Keratinocyte (primary cell): Measurements from ENCODE around the gene SDK2. TPM values are rescaled to one million over a fixed set of nuclear protein-coding genes. Genes with fewer than 3 reads are reported as not detected.
"Not testable (repeated sequence)": the region's sequence is repeated elsewhere in the genome, so short reads cannot be mapped to it uniquely, and the experiment has no call there.

Experiments used
- DNase-seq: peaks from one replicate; pipeline ENCODE4 v3.0.0-alpha.2; 2011; ENCODE audit warnings: low read depth, missing footprints, low spot score
- FAIRE-seq: peaks from 2 replicates; lab custom pipeline; 2011; peaks lifted over from hg19 to GRCh38; lab: Jason Lieb, UNC
- H2AFZ ChIP-seq: 2 replicates; pipeline ENCODE4 v1.6.0; 2012; ENCODE audit warnings: low read length, control low read depth, inconsistent platforms; ENCODE audit not compliant: control insufficient read depth
- H3K27ac ChIP-seq: 2 replicates; pipeline ENCODE4 v1.5.1; 2011; ENCODE audit warnings: low read length; ENCODE audit not compliant: control insufficient read depth, insufficient read depth
- H3K27me3 ChIP-seq: 3 replicates; pipeline ENCODE4 v1.6.0; 2011; ENCODE audit warnings: low read length; ENCODE audit not compliant: control insufficient read depth, insufficient read depth; ENCODE audit errors: extremely low read depth
- H3K36me3 ChIP-seq, 2 experiments: 2 replicates in 1 of 2; 3 replicates in 1 of 2; pipeline ENCODE4 v1.5.1; 2011; ENCODE audit warnings: low read length in 2 of 2, mild to moderate bottlenecking in 1 of 2; ENCODE audit not compliant: control insufficient read depth in 2 of 2, insufficient read depth in 2 of 2; ENCODE audit errors: extremely low read depth in 1 of 2
- H3K4me1 ChIP-seq: 3 replicates; pipeline ENCODE4 v1.5.1; 2011; ENCODE audit warnings: low read length; ENCODE audit not compliant: control insufficient read depth, insufficient read depth; ENCODE audit errors: extremely low read depth
- H3K4me2 ChIP-seq: 3 replicates; pipeline ENCODE4 v1.6.0; 2011; ENCODE audit warnings: low read depth, low read length; ENCODE audit not compliant: control insufficient read depth, insufficient read depth; ENCODE audit errors: extremely low read depth
- H3K4me3 ChIP-seq, 3 experiments: fragments of 200-600 bp in 1 of 3; sonication (generic) in 1 of 3; 2 replicates in 2 of 3; 3 replicates in 1 of 3; pipeline ENCODE4 v1.5.1; 2011 to 2016; ENCODE audit warnings: low read length in 3 of 3, mild to moderate bottlenecking in 3 of 3, control low read depth in 2 of 3, inconsistent platforms in 1 of 3, low read depth in 1 of 3, mixed read lengths in 1 of 3, mixed run types in 1 of 3, moderate library complexity in 1 of 3; ENCODE audit not compliant: control insufficient read depth in 2 of 3, insufficient read depth in 2 of 3; ENCODE audit errors: extremely low read depth in 1 of 3
- H3K79me2 ChIP-seq: 2 replicates; pipeline ENCODE4 v1.6.0; 2012; ENCODE audit warnings: low read length; ENCODE audit not compliant: control insufficient read depth, insufficient read depth
- H3K9ac ChIP-seq: 3 replicates; pipeline ENCODE4 v1.6.0; 2011; ENCODE audit warnings: low read length; ENCODE audit not compliant: control insufficient read depth, insufficient read depth; ENCODE audit errors: extremely low read depth
- H3K9me1 ChIP-seq: 3 replicates; pipeline ENCODE4 v1.6.0; 2011; ENCODE audit warnings: low read length; ENCODE audit not compliant: control insufficient read depth, insufficient read depth; ENCODE audit errors: extremely low read depth
- H3K9me3 ChIP-seq: 2 replicates; pipeline ENCODE4 v1.5.1; 2012; ENCODE audit warnings: low read depth, low read length; ENCODE audit not compliant: control insufficient read depth
- H4K20me1 ChIP-seq: 3 replicates; pipeline ENCODE4 v1.6.0; 2011; ENCODE audit warnings: low read length; ENCODE audit not compliant: control insufficient read depth, insufficient read depth; ENCODE audit errors: extremely low read depth
- EZH2 ChIP-seq: IDR thresholded peaks from one replicate; pipeline ENCODE4 v1.6.1; 2012; ENCODE audit warnings: inconsistent platforms, mild to moderate bottlenecking, low read length, moderate library complexity
- dilution Hi-C: fragments of 300-500 bp; cut with MboI; formaldehyde crosslinking; loops from one replicate; pipeline ENCODE4 v1.7.0; 2020; ENCODE audit warnings: low sequenced_read_pairs; ENCODE audit not compliant: extremely low pct_ligation_motif_present
- polyA plus RNA-seq, 5 experiments: library from polyadenylated mRNA; depleted of rRNA in 3 of 5; stranded (reverse) in 3 of 5; stranded (forward) in 1 of 5; unstranded in 1 of 5; fragments of >200 nt; gene quantifications; 1 replicate in 1 of 5; 2 replicates in 3 of 5; 3 replicates in 1 of 5; pipeline versions ENCODE4 v1.2.1 to v1.2.3, GENCODE V29; 2011 to 2012; ENCODE audit warnings: missing spikeins in 2 of 5, low read depth in 1 of 5, low replicate concordance in 1 of 5
- TF ChIP-seq, protein P1 (sequence below), 3 experiments: IDR thresholded peaks in 1 of 3; conservative IDR thresholded peaks in 1 of 3; optimal IDR thresholded peaks in 1 of 3; 2 replicates in 2 of 3; 3 replicates in 1 of 3; pipeline versions ENCODE3 to v1.5.1; 2011; ENCODE audit warnings: low read length in 3 of 3, mild to moderate bottlenecking in 3 of 3, moderate library complexity in 2 of 3, control low read depth in 1 of 3, inconsistent platforms in 1 of 3; ENCODE audit not compliant: insufficient read depth in 2 of 3; ENCODE audit errors: extremely low read depth in 1 of 3

The SDK2 gene
- polyA plus RNA-seq, 1 donor (not counting 4 experiments of a cell fraction or from before 2014, with no cell fraction given): 1.8 TPM

DNA sequence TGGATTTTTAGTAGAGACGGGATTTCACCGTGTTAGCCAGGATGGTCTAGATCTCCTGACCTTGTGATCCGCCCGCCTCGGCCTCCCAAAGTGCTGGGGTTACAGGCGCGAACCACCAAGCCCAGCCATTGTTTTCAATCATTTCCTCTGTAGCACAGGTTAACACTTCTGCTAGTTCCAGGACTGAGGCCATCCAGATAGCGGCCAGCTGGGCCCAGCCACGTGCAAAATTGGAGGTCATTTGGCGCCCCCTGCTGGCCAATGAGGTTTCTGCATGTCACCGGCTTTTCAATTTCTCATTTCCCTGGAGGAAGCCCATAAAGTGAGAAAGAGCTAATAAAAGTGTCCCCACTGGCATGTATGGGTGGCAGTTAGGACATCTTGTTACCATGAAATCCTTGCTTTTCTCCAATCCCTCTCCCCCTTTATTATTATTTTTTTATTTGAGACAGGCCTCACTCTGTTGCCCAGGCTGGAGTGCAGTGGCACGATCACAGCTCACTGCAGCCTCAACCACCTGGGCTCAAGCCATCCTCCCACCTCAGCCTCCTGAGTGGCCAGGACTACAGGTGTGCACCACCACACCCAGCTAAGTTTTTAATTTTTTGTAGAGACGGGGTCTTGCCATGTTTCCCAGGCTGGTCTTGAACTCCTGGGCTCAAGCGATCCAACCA is 274.3 kb downstream of the SDK2 start:
- H3K4me1 ChIP-seq, H3K27ac ChIP-seq, dilution Hi-C loops, H3K9me3 ChIP-seq, H3K4me3 ChIP-seq, H3K9me1 ChIP-seq, H3K36me3 ChIP-seq, H3K9ac ChIP-seq, H3K27me3 ChIP-seq, DNase-seq, H3K4me2 ChIP-seq, H2AFZ ChIP-seq, H3K79me2 ChIP-seq, H4K20me1 ChIP-seq: not testable (repeated sequence)
- peak; percentile 72 for FAIRE-seq
- TF ChIP-seq, protein P1, sequence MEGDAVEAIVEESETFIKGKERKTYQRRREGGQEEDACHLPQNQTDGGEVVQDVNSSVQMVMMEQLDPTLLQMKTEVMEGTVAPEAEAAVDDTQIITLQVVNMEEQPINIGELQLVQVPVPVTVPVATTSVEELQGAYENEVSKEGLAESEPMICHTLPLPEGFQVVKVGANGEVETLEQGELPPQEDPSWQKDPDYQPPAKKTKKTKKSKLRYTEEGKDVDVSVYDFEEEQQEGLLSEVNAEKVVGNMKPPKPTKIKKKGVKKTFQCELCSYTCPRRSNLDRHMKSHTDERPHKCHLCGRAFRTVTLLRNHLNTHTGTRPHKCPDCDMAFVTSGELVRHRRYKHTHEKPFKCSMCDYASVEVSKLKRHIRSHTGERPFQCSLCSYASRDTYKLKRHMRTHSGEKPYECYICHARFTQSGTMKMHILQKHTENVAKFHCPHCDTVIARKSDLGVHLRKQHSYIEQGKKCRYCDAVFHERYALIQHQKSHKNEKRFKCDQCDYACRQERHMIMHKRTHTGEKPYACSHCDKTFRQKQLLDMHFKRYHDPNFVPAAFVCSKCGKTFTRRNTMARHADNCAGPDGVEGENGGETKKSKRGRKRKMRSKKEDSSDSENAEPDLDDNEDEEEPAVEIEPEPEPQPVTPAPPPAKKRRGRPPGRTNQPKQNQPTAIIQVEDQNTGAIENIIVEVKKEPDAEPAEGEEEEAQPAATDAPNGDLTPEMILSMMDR (optimal IDR thresholded peaks at IDR 0.05 in 1 of 3, IDR thresholded peaks at IDR 0.05 in 1 of 3, conservative IDR thresholded peaks at IDR 0.05 in 1 of 3; ENCODE audit: extremely low read depth in 1 of 3, insufficient read depth in 2 of 3, low read length in 3 of 3): peak; percentile 78 to 83 (median 81)

DNA sequence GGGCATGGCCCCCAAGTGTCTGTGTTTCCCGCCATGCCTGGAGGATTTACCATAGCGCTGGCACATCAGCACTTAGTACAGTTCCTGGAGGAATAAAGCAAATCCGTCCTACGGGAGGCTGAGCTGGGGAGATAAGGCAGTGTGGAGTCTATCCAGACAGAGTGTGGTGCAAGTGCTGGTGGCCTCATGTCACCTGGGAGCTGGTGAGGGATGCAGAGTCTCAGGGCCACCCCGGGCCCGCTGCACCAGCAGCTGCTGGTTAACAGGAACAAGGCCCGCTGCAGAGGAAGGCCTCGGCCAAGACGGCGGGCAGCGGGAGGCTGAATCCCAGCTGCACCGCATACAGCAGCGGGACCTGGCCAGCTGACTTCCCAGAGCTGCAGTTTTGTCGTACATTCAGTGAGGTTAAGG is 275.1 kb downstream of the SDK2 start:
- Histone ChIP-seq H3K4me2 (no peak overlapping the region), H3K9me3 (no peaks in the 10 kb centered on the region), H3K27me3 (no peaks in the 10 kb centered on the region), H3K9me1 (no peaks in the 10 kb centered on the region), H3K4me1 (peaks cover 5% of the 10 kb centered on the region), H2AFZ (no peak overlapping the region), H3K4me3 (no peak overlapping the region), H3K27ac (no peak overlapping the region), H4K20me1 (no peaks in the 10 kb centered on the region), H3K9ac (no peak overlapping the region), H3K79me2 (no peaks in the 10 kb centered on the region), H3K36me3 (no peaks in the 10 kb centered on the region)
- DNase-seq (no peak), FAIRE-seq (no peak)
- dilution Hi-C loops: no loop called here
- TF ChIP-seq, protein P1 (optimal IDR thresholded peaks at IDR 0.05 in 1 of 3, IDR thresholded peaks at IDR 0.05 in 1 of 3, conservative IDR thresholded peaks at IDR 0.05 in 1 of 3; ENCODE audit: extremely low read depth in 1 of 3, insufficient read depth in 2 of 3, low read length in 3 of 3): no peak
- TF ChIP-seq EZH2: no peak
